Neuronal stem cell (in vitro differentiated cells): ENCODE results near the gene BRINP2.

ENCODE experiments used
- DNase-seq: peaks from one replicate; pipeline ENCODE4 v3.0.0-alpha.2; 2013; ENCODE audit warnings: low spot score
- H2AFZ ChIP-seq: one replicate; pipeline ENCODE4 v1.6.1; 2013; ENCODE audit warnings: mild to moderate bottlenecking, low read length, inconsistent platforms
- H2AK5ac ChIP-seq: 2 replicates; pipeline ENCODE4 v1.6.1; 2013; ENCODE audit warnings: low read depth, mild to moderate bottlenecking, inconsistent platforms, low read length, moderate library complexity, mixed read lengths
- H2BK120ac ChIP-seq: 2 replicates; pipeline ENCODE4 v1.6.1; 2013; ENCODE audit warnings: low read depth, mild to moderate bottlenecking, inconsistent platforms, low read length, moderate library complexity, mixed read lengths
- H2BK12ac ChIP-seq: one replicate; pipeline ENCODE4 v1.6.1; 2013; ENCODE audit warnings: low read length, inconsistent platforms
- H2BK15ac ChIP-seq: 2 replicates; pipeline ENCODE4 v1.6.1; 2013; ENCODE audit warnings: mild to moderate bottlenecking, low read length, inconsistent platforms, mixed read lengths
- H2BK5ac ChIP-seq: one replicate; pipeline ENCODE4 v1.6.1; 2013; ENCODE audit warnings: inconsistent platforms, mild to moderate bottlenecking, low read length, moderate library complexity
- H3K14ac ChIP-seq: one replicate; pipeline ENCODE4 v1.6.1; 2013; ENCODE audit warnings: low read length, inconsistent platforms
- H3K18ac ChIP-seq: 2 replicates; pipeline ENCODE4 v1.6.1; 2013; ENCODE audit warnings: low read length, inconsistent platforms
- H3K23ac ChIP-seq: 2 replicates; pipeline ENCODE4 v1.6.1; 2013; ENCODE audit warnings: low read depth, mild to moderate bottlenecking, mixed read lengths, low read length, inconsistent platforms; ENCODE audit not compliant: poor library complexity
- H3K27ac ChIP-seq: replicated peaks from 3 replicates; pipeline ENCODE4 v1.5.1; 2013; ENCODE audit warnings: low read length, inconsistent platforms
- H3K27me3 ChIP-seq, 3 experiments: 2 replicates each; pipeline ENCODE4 v1.6.1; 2013; ENCODE audit warnings: low read length in 3 of 3, mild to moderate bottlenecking in 2 of 3, inconsistent platforms in 1 of 3, low read depth in 1 of 3, mixed read lengths in 1 of 3, moderate library complexity in 1 of 3; ENCODE audit not compliant: control insufficient read depth in 3 of 3, insufficient read depth in 3 of 3
- H3K36me3 ChIP-seq, 2 donors: replicated peaks in 1 of 2; 2 replicates each; pipeline ENCODE4 v1.6.1; 2013; ENCODE audit warnings: low read length in 2 of 2; ENCODE audit not compliant: control insufficient read depth in 2 of 2, insufficient read depth in 2 of 2
- H3K4ac ChIP-seq: 2 replicates; pipeline ENCODE4 v1.6.1; 2013; ENCODE audit warnings: inconsistent platforms, mild to moderate bottlenecking, low read length, moderate library complexity
- H3K4me1 ChIP-seq, 2 donors: 1 replicate in 1 of 2; 2 replicates in 1 of 2; pipeline ENCODE4 v1.6.1; 2013; ENCODE audit warnings: low read length in 2 of 2, low read depth in 1 of 2; ENCODE audit not compliant: control insufficient read depth in 2 of 2, insufficient read depth in 1 of 2
- H3K4me2 ChIP-seq: one replicate; pipeline ENCODE4 v1.6.1; 2013; ENCODE audit warnings: mild to moderate bottlenecking, low read length, inconsistent platforms; ENCODE audit not compliant: insufficient read depth, poor library complexity, severe bottlenecking
- H3K4me3 ChIP-seq, 2 donors: 2 replicates each; pipeline ENCODE4 v1.5.1; 2013; ENCODE audit warnings: low read length in 2 of 2, mild to moderate bottlenecking in 2 of 2, inconsistent platforms in 1 of 2, moderate library complexity in 1 of 2
- H3K79me1 ChIP-seq: one replicate; pipeline ENCODE4 v1.6.1; 2013; ENCODE audit warnings: low read depth, mild to moderate bottlenecking, inconsistent platforms, low read length, moderate library complexity
- H3K9ac ChIP-seq: one replicate; pipeline ENCODE4 v1.6.1; 2013; ENCODE audit warnings: mild to moderate bottlenecking, low read depth, low read length, inconsistent platforms; ENCODE audit not compliant: poor library complexity
- H3K9me3 ChIP-seq, 2 donors: replicated peaks in 1 of 2; 2 replicates each; pipeline versions ENCODE3 to v1.6.1; 2013; ENCODE audit warnings: low read length in 2 of 2, mild to moderate bottlenecking in 2 of 2, inconsistent platforms in 1 of 2, low read depth in 1 of 2, mixed read lengths in 1 of 2, moderate library complexity in 1 of 2; ENCODE audit not compliant: control insufficient read depth in 2 of 2, insufficient read depth in 1 of 2
- H4K8ac ChIP-seq: one replicate; pipeline ENCODE4 v1.6.1; 2013; ENCODE audit warnings: low read depth, mild to moderate bottlenecking, inconsistent platforms, low read length, moderate library complexity
- H4K91ac ChIP-seq: one replicate; pipeline ENCODE4 v1.6.1; 2013; ENCODE audit warnings: low read length, low read depth, mild to moderate bottlenecking, inconsistent platforms; ENCODE audit not compliant: poor library complexity
- WGBS, 2 donors: extraction: QIAGEN DNeasy Blood & Tissue Kit; methylation state at CpG; one replicate each; pipeline ENCODE4 v1.1.7; 2013; ENCODE audit warnings: missing lambda C conversion rate in 2 of 2, mixed read lengths in 1 of 2; ENCODE audit not compliant: insufficient read length in 2 of 2, insufficient replicate concordance in 1 of 2; ENCODE audit errors: extremely low coverage in 2 of 2; 5-methylcytosine and 5-hydroxymethylcytosine counted together

Gene BRINP2

GRCh38 chr1:177255411-177255810 is 84.7 kb downstream of the BRINP2 start:
- Histone ChIP-seq H2AFZ (no peak overlapping the region), H3K4me2 (no peak overlapping the region), H2BK12ac (no peak overlapping the region), H3K9ac (no peak overlapping the region), H3K23ac (no peak overlapping the region), H3K9me3 (no peaks in the 10 kb centered on the region), H2BK15ac (no peak overlapping the region), H4K8ac (no peak overlapping the region), H2BK120ac (no peak overlapping the region), H3K36me3 (no peaks in the 10 kb centered on the region), H3K27ac (no peak overlapping the region), H3K4me3 (no peak overlapping the region), H4K91ac (no peak overlapping the region), H3K27me3 (no peaks in the 10 kb centered on the region), H3K79me1 (no peaks in the 10 kb centered on the region), H3K14ac (no peak overlapping the region), H2BK5ac (no peak overlapping the region), H3K18ac (no peak overlapping the region), H3K4me1 (peaks cover 0 to 4% of the 10 kb centered on the region in 2 donors), H2AK5ac (no peak overlapping the region), H3K4ac (no peak overlapping the region)
- WGBS, 2 donors = no CpG with 5 or more reads among the region's 1 CpG
- DNase-seq = no peak

DNA sequence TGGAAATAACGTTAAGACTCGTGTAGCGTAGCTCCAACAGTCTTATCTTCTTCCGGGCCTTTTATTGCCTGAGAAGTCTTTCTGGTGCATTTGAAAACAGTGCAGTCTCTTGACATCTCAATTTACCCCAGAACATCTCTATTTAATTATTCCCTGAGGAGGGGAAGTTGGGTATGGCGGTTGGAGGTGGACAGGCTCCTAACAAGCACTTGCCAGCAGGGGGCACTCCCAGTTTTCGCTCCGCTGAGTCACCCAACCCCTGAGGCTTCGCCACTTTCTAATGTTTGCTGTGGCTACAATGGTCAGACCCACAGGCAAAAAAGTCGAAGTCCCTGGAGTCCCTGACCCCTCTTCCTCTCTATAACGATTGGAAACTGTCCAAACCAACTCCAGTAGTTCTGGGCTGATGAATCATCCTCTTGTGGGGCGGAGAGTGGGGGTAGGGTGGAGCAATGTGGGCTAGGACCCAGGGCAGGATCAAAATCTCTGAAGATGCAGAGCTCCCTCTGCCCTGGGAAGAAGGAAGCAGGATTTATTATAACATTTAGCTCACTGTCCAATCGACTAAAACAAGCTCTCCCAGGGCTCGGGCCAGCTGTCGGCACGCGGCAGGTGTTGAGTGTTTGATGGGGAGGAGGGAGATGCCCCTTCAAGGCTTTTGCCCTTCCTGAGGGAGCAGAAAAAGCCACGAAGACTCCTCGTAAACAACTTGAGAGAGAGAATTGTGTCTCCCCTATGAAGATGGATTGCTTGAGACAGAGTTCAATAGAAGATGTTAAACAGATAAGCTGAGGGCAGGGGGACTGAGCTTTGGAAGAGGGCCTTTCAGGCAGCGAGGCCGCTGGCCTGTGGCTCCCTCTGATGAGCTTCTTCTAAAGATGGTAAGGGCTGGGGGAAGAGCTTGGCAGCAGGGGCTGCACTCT is 85.7 kb downstream of the BRINP2 start:
- Histone ChIP-seq H3K4me2 (no peak overlapping the region), H2BK12ac (no peak overlapping the region), H2BK120ac (no peak overlapping the region), H3K4me1 (peaks cover 0 to 4% of the 10 kb centered on the region in 2 donors), H2BK15ac (no peak overlapping the region), H3K4me3 (no peak overlapping the region), H3K9ac (no peak overlapping the region), H3K4ac (no peak overlapping the region), H4K8ac (no peak overlapping the region), H3K27ac (no peak overlapping the region), H4K91ac (no peak overlapping the region), H2BK5ac (no peak overlapping the region), H2AK5ac (no peak overlapping the region), H3K14ac (no peak overlapping the region), H3K79me1 (no peaks in the 10 kb centered on the region), H3K36me3 (no peaks in the 10 kb centered on the region), H3K27me3 (no peaks in the 10 kb centered on the region), H3K23ac (no peak overlapping the region), H3K9me3 (no peaks in the 10 kb centered on the region), H3K18ac (no peak overlapping the region), H2AFZ (no peak overlapping the region)
- peak; percentile 31 for DNase-seq
- no CpG with 5 or more reads among the region's 20 CpGs for WGBS, 2 donors

DNA sequence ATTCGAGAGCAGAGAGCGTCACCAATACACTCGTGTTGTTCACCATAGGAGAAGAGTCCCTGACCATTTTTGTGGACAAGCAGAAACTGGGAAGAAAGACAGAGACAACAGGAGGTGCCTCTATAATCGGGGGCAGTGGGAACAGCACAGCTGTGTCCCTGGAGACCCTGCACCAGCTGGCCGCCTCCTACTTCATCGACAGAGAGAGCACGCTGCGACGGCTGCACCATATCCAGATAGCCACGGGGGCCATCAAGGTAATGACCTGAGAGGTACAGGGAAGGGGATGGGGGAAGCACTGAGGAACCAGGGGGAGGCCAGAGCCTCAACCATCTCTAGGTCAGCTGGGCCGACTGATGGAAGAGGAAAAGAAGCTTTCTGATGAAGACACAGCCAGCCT is 86.4 kb downstream of the BRINP2 start:
- H3K18ac ChIP-seq = peak overlapping the region; percentile 84

DNA sequence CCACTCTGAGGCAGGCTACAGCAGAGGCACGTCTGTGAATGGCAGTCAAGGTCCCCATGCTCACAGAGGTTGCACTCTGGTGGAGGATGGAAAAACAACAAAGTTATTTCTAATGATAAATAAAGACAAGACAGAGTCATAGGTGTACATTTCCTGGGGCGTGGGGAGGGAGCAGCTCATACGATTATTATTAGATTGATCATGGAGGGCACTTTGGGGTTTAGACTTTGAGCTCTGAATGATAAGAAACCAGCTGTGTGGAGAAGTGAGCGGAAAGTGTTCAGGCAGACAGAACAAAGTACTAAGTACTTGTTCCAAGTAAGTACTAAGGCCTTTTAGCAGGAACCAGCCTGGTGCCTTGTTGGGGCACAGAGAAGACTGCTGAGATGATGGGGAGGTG is 86.8 kb downstream of the BRINP2 start:
- no peaks in the 10 kb centered on the region for H3K9me3 ChIP-seq
- H2BK12ac ChIP-seq = no peak overlapping the region
- H3K18ac ChIP-seq = peak overlapping the region; percentile 84
- H4K91ac ChIP-seq = no peak overlapping the region
- peaks cover 0 to 4% of the 10 kb centered on the region in 2 donors for H3K4me1 ChIP-seq
- no peak overlapping the region for H2AFZ ChIP-seq
- no peak overlapping the region for H3K4me3 ChIP-seq
- H3K27ac ChIP-seq = no peak overlapping the region
- H3K14ac ChIP-seq = no peak overlapping the region
- H2BK5ac ChIP-seq = no peak overlapping the region
- H2BK120ac ChIP-seq = no peak overlapping the region
- H3K27me3 ChIP-seq = no peaks in the 10 kb centered on the region
- H3K36me3 ChIP-seq = no peaks in the 10 kb centered on the region
- no peak overlapping the region for H3K23ac ChIP-seq
- H3K9ac ChIP-seq = no peak overlapping the region
- H3K4me2 ChIP-seq = no peak overlapping the region
- no peak overlapping the region for H4K8ac ChIP-seq
- no peak overlapping the region for H3K4ac ChIP-seq
- WGBS, 2 donors = no CpG with 5 or more reads among the region's 4 CpGs
- DNase-seq = no peak
- peak overlapping the region; percentile 35 for H2BK15ac ChIP-seq
- H3K79me1 ChIP-seq = no peaks in the 10 kb centered on the region
- H2AK5ac ChIP-seq = peak overlapping the region; percentile 15

More for the DNA sequence above, 86.4 kb downstream of the BRINP2 start:
- H3K27ac ChIP-seq = no peak overlapping the region
- no peak overlapping the region for H3K4ac ChIP-seq
- H3K9ac ChIP-seq = no peak overlapping the region
- H2AFZ ChIP-seq = no peak overlapping the region
- H3K36me3 ChIP-seq = no peaks in the 10 kb centered on the region
- no peaks in the 10 kb centered on the region for H3K9me3 ChIP-seq
- no peak overlapping the region for H4K8ac ChIP-seq
- H3K4me1 ChIP-seq = peaks cover 0 to 4% of the 10 kb centered on the region in 2 donors
- H2BK15ac ChIP-seq = peak overlapping the region; percentile 35
- H3K23ac ChIP-seq = no peak overlapping the region
- H4K91ac ChIP-seq = no peak overlapping the region
- peak overlapping the region; percentile 15 for H2AK5ac ChIP-seq
- H2BK120ac ChIP-seq = no peak overlapping the region
- WGBS, 2 donors = no CpG with 5 or more reads among the region's 11 CpGs
- DNase-seq = no peak
- no peaks in the 10 kb centered on the region for H3K27me3 ChIP-seq
- H2BK5ac ChIP-seq = no peak overlapping the region
- H3K4me2 ChIP-seq = no peak overlapping the region
- H3K4me3 ChIP-seq = no peak overlapping the region
- H3K14ac ChIP-seq = no peak overlapping the region
- no peaks in the 10 kb centered on the region for H3K79me1 ChIP-seq
- no peak overlapping the region for H2BK12ac ChIP-seq
